GM23248 (cell line): Measurements from ENCODE around the gene ROR1.

Experiments
- EZH2 ChIP-seq: fragments of 200-600 bp; sonication (generic); IDR thresholded peaks from 2 replicates; pipeline ENCODE4 v1.6.1; 2018; ENCODE audit warnings: antibody characterized with exemption, mild to moderate bottlenecking; ENCODE audit not compliant: insufficient read depth, poor library complexity, severe bottlenecking
- EZH2phosphoT487 ChIP-seq: fragments of 200-600 bp; sonication (generic); IDR thresholded peaks from 2 replicates; pipeline ENCODE4 v1.6.1; 2018; ENCODE audit warnings: antibody characterized with exemption, moderate library complexity, mild to moderate bottlenecking, low read depth; ENCODE audit not compliant: insufficient read depth

GRCh38 chr1:64126581-64126980, 352.8 kb downstream of the ROR1 start:
- TF ChIP-seq EZH2phosphoT487, result no peak
- TF ChIP-seq EZH2, result no peak
